GM23248 (cell line): Measurements from ENCODE around the gene GBE1. TPM values are rescaled to one million over a fixed set of nuclear protein-coding genes. Genes with fewer than 3 reads are reported as not detected.
A peak's percentile ranks its signal among the peaks of the same experiment; 100 is the strongest.

Experiments used
- DNase-seq: peaks from one replicate; pipeline ENCODE4 v3.0.0-alpha.2; 2015
- H2AFZ ChIP-seq: fragments of 200-600 bp; sonication (generic); 2 replicates; pipeline ENCODE4 v1.6.1; 2016; ENCODE audit warnings: antibody characterized with exemption
- H3F3A ChIP-seq: fragments of 200-600 bp; sonication (generic); 2 replicates; pipeline ENCODE4 v1.6.1; 2016; ENCODE audit warnings: mild to moderate bottlenecking, antibody characterized with exemption, mixed run types; ENCODE audit not compliant: insufficient read depth
- H3K27ac ChIP-seq: fragments of 200-600 bp; sonication (generic); 2 replicates; pipeline ENCODE4 v1.5.1; 2016; ENCODE audit warnings: mild to moderate bottlenecking
- H3K27me3 ChIP-seq: fragments of 200-600 bp; sonication (generic); replicated peaks from 2 replicates; pipeline ENCODE4 v1.6.1; 2016; ENCODE audit warnings: mild to moderate bottlenecking; ENCODE audit not compliant: insufficient read depth
- H3K36me3 ChIP-seq: fragments of 200-600 bp; sonication (generic); 2 replicates; pipeline ENCODE4 v1.6.1; 2016; ENCODE audit warnings: low read depth, mild to moderate bottlenecking
- H3K4me1 ChIP-seq: fragments of 200-600 bp; sonication (generic); 2 replicates; pipeline ENCODE4 v1.6.1; 2016; ENCODE audit warnings: mild to moderate bottlenecking; ENCODE audit not compliant: insufficient read depth
- H3K4me2 ChIP-seq: fragments of 200-600 bp; sonication (generic); one replicate; pipeline ENCODE4 v1.6.1; 2016; ENCODE audit warnings: mild to moderate bottlenecking; ENCODE audit not compliant: unreplicated experiment
- H3K4me3 ChIP-seq: fragments of 200-600 bp; sonication (generic); 2 replicates; pipeline ENCODE4 v1.5.1; 2016; ENCODE audit warnings: mild to moderate bottlenecking
- H3K79me2 ChIP-seq: fragments of 200-600 bp; sonication (generic); 2 replicates; pipeline ENCODE4 v1.6.1; 2016; ENCODE audit warnings: mild to moderate bottlenecking; ENCODE audit not compliant: insufficient read depth
- H3K9ac ChIP-seq: fragments of 200-600 bp; sonication (generic); 2 replicates; pipeline ENCODE4 v1.6.1; 2016; ENCODE audit warnings: mild to moderate bottlenecking
- H3K9me2 ChIP-seq: fragments of 200-600 bp; sonication (generic); 2 replicates; pipeline ENCODE4 v1.6.1; 2016; ENCODE audit warnings: mixed run types, mild to moderate bottlenecking, moderate library complexity; ENCODE audit not compliant: insufficient read depth
- H3K9me3 ChIP-seq: fragments of 200-600 bp; sonication (generic); one replicate; pipeline ENCODE4 v1.6.1; 2017; ENCODE audit warnings: low read depth
- H4K20me1 ChIP-seq: fragments of 200-600 bp; sonication (generic); 2 replicates; pipeline ENCODE4 v1.6.0; 2016; ENCODE audit not compliant: insufficient read depth
- EZH2 ChIP-seq: fragments of 200-600 bp; sonication (generic); IDR thresholded peaks from 2 replicates; pipeline ENCODE4 v1.6.1; 2018; ENCODE audit warnings: antibody characterized with exemption, mild to moderate bottlenecking; ENCODE audit not compliant: insufficient read depth, poor library complexity, severe bottlenecking
- EZH2phosphoT487 ChIP-seq: fragments of 200-600 bp; sonication (generic); IDR thresholded peaks from 2 replicates; pipeline ENCODE4 v1.6.1; 2018; ENCODE audit warnings: antibody characterized with exemption, moderate library complexity, mild to moderate bottlenecking, low read depth; ENCODE audit not compliant: insufficient read depth
- WGBS, 2 experiments: methylation state at CpG; one replicate each; pipeline ENCODE4 v1.1.6; 2015 to 2017; ENCODE audit warnings: low lambda C conversion rate in 2 of 2, low coverage in 1 of 2; ENCODE audit errors: missing lambda C conversion rate in 2 of 2; 5-methylcytosine and 5-hydroxymethylcytosine counted together
- in situ Hi-C: fragments of 300-500 bp; cut with MboI; formaldehyde crosslinking; loops from 2 replicates; pipeline ENCODE4 v1.15.0; 2020
- polyA plus RNA-seq: library from polyadenylated mRNA; unstranded; fragments of >200 nt; fragmentation: Nextera tagmentation; extraction: Ambion mirVana; gene quantifications from 2 replicates; pipeline ENCODE4 v1.2.1, GENCODE V29; 2016
- total RNA-seq: library from RNA; depleted of rRNA; stranded (reverse); fragments of >200 nt; shearing (Covaris generic); gene quantifications from 2 replicates; pipeline ENCODE4 v1.2.3, GENCODE V29; 2014

GBE1 gene
- total and polyA plus RNA-seq, 2 experiments from 2014 or later: 130 to 166 TPM

GRCh38 chr3:81572201-81572756, 189.2 kb downstream of the GBE1 start:
- Histone ChIP-seq H3K9me3 (no peaks in the 10 kb centered on the region), H3K4me2 (no peak overlapping the region), H3K4me1 (no peaks in the 10 kb centered on the region), H2AFZ (no peak overlapping the region), H3K27ac (no peak overlapping the region), H3K9ac (no peak overlapping the region), H3F3A (peaks cover 4% of the 10 kb centered on the region; the same call in 1 of the 2 replicates), H3K79me2 (no peaks in the 10 kb centered on the region), H3K9me2 (no peaks in the 10 kb centered on the region), H3K4me3 (no peak overlapping the region), H4K20me1 (no peaks in the 10 kb centered on the region), H3K36me3 (peaks cover 18% of the 10 kb centered on the region), H3K27me3 (no peaks in the 10 kb centered on the region)
- TF ChIP-seq EZH2phosphoT487: no peak
- in situ Hi-C loops: no loop called here
- WGBS, 2 experiments: 100% methylated on average over 1 of the region's 1 CpG
- DNase-seq: no peak

GRCh38 chr3:81568378-81568777, 193.1 kb downstream of the GBE1 start:
- Histone ChIP-seq H3F3A (peaks cover 13% of the 10 kb centered on the region; the same call in 1 of the 2 replicates), H3K9me3 (no peaks in the 10 kb centered on the region), H3K9ac (no peak overlapping the region), H3K4me1 (peaks cover 6% of the 10 kb centered on the region), H3K4me2 (no peak overlapping the region), H3K79me2 (no peaks in the 10 kb centered on the region), H2AFZ (no peak overlapping the region), H3K36me3 (peaks cover 25% of the 10 kb centered on the region), H3K4me3 (no peak overlapping the region), H3K9me2 (no peaks in the 10 kb centered on the region), H3K27ac (no peak overlapping the region), H3K27me3 (no peaks in the 10 kb centered on the region), H4K20me1 (no peaks in the 10 kb centered on the region)
- in situ Hi-C loops: no loop called here
- 89 to 92% methylated on average over 5 of the region's 5 CpGs for WGBS, 2 experiments
- no peak for TF ChIP-seq EZH2
- TF ChIP-seq EZH2phosphoT487: no peak
- DNase-seq: no peak

- no peaks in the 10 kb centered on the region for H3K9me3 ChIP-seq
- no peak overlapping the region for H3K4me2 ChIP-seq
- no peak overlapping the region for H2AFZ ChIP-seq
- H3F3A ChIP-seq: peaks cover 28% of the 10 kb centered on the region
- no peaks in the 10 kb centered on the region for H3K27me3 ChIP-seq
- no peak overlapping the region for H3K27ac ChIP-seq
- in situ Hi-C loops: no loop called here
- 99 to 100% methylated on average over 2 of the region's 2 CpGs for WGBS, 2 experiments
- H3K4me1 ChIP-seq: peaks cover 6% of the 10 kb centered on the region
- TF ChIP-seq EZH2 (no peak), EZH2phosphoT487 (no peak)
- peak; percentile 14 for DNase-seq
- H3K79me2 ChIP-seq: no peaks in the 10 kb centered on the region
- no peaks in the 10 kb centered on the region for H4K20me1 ChIP-seq
- H3K36me3 ChIP-seq: peaks cover 43% of the 10 kb centered on the region
- H3K9ac ChIP-seq: no peak overlapping the region
- no peak overlapping the region for H3K4me3 ChIP-seq
- H3K9me2 ChIP-seq: no peaks in the 10 kb centered on the region
These were observed 196.4 kb downstream of the GBE1 start for GRCh38 chr3:81565041-81565440.

GRCh38 chr3:81558106-81558505, 203.3 kb downstream of the GBE1 start:
- in situ Hi-C loops: no loop called here
- 57 to 64% methylated on average over 1 of the region's 1 CpG for WGBS, 2 experiments

GRCh38 chr3:81554801-81555200, 206.6 kb downstream of the GBE1 start:
- Histone ChIP-seq H3K9me3 (no peaks in the 10 kb centered on the region), H3K27ac (no peak overlapping the region), H3K27me3 (no peaks in the 10 kb centered on the region), H3F3A (peaks cover 27% of the 10 kb centered on the region), H3K9me2 (no peaks in the 10 kb centered on the region), H2AFZ (no peak overlapping the region), H3K79me2 (no peaks in the 10 kb centered on the region), H3K4me2 (no peak overlapping the region), H3K4me1 (peaks cover 25% of the 10 kb centered on the region), H4K20me1 (no peaks in the 10 kb centered on the region), H3K36me3 (0 out of 2 replicates have a peak, but pooled peaks cover 4% of the 10 kb centered on the region), H3K4me3 (no peak overlapping the region), H3K9ac (no peak overlapping the region)
- no peak for DNase-seq
- 89 to 93% methylated on average over 2 of the region's 2 CpGs for WGBS, 2 experiments
- TF ChIP-seq EZH2: no peak
- TF ChIP-seq EZH2phosphoT487: no peak
- in situ Hi-C loops: no loop called here

More at GRCh38 chr3:81558106-81558505, 203.3 kb downstream of the GBE1 start:
- H4K20me1 ChIP-seq: no peaks in the 10 kb centered on the region
- H3K27me3 ChIP-seq: no peaks in the 10 kb centered on the region
- no peaks in the 10 kb centered on the region for H3K9me2 ChIP-seq
- TF ChIP-seq EZH2: no peak
- TF ChIP-seq EZH2phosphoT487: no peak
- H3K36me3 ChIP-seq: peaks cover 25% of the 10 kb centered on the region; the same call in 1 of the 2 replicates
- peaks cover 29% of the 10 kb centered on the region for H3F3A ChIP-seq
- peaks cover 11% of the 10 kb centered on the region; the same call in 1 of the 2 replicates for H3K4me1 ChIP-seq
- no peak overlapping the region for H3K4me3 ChIP-seq
- H2AFZ ChIP-seq: no peak overlapping the region
- no peak for DNase-seq
- H3K79me2 ChIP-seq: no peaks in the 10 kb centered on the region
- H3K9me3 ChIP-seq: no peaks in the 10 kb centered on the region
- H3K27ac ChIP-seq: no peak overlapping the region
- no peak overlapping the region for H3K9ac ChIP-seq
- no peak overlapping the region for H3K4me2 ChIP-seq
